Activated T-cell treated with anti-CD3 and anti-CD28 coated beads, Interleukin-2, amount 50 U/mL, for 24 hours (primary cell): ENCODE data around the gene DPYSL4.

Experiments
- DNase-seq: peaks from one replicate; pipeline ENCODE4 v3.0.0-alpha.2; 2020
- H3K27ac Mint-ChIP-seq: 2 replicates; pipeline ENCODE4 v1.8.0; 2020; ENCODE audit warnings: mild to moderate bottlenecking, mixed read lengths
- H3K27me3 Mint-ChIP-seq: 2 replicates; pipeline ENCODE4 v1.8.0; 2020; ENCODE audit warnings: mixed read lengths
- H3K36me3 Mint-ChIP-seq: 2 replicates; pipeline ENCODE4 v1.8.0; 2020; ENCODE audit warnings: low read depth, mixed read lengths
- H3K4me1 Mint-ChIP-seq: 2 replicates; pipeline ENCODE4 v1.8.0; 2020; ENCODE audit warnings: low read depth, mixed read lengths
- H3K4me3 Mint-ChIP-seq: 2 replicates; pipeline ENCODE4 v1.8.0; 2020; ENCODE audit warnings: mild to moderate bottlenecking, moderate library complexity, mixed read lengths
- H3K9me3 Mint-ChIP-seq: 2 replicates; pipeline ENCODE4 v1.8.0; 2020; ENCODE audit warnings: mixed read lengths

Gene DPYSL4

GRCh38 chr10:132165416-132165980, 21.2 kb upstream of the DPYSL4 start:
- Mint-ChIP-seq H3K4me1 (peaks cover 18% of the 10 kb centered on the region), H3K9me3 (no peaks in the 10 kb centered on the region), H3K36me3 (no peaks in the 10 kb centered on the region), H3K27me3 (no peaks in the 10 kb centered on the region), H3K4me3 (no peak overlapping the region), H3K27ac (no peak overlapping the region)
- DNase-seq: no peak

GRCh38 chr10:132166216-132166950, 20.4 kb upstream of the DPYSL4 start:
- Mint-ChIP-seq H3K4me1 (peaks cover 18% of the 10 kb centered on the region), H3K27ac (no peak overlapping the region), H3K27me3 (no peaks in the 10 kb centered on the region), H3K36me3 (no peaks in the 10 kb centered on the region), H3K4me3 (no peak overlapping the region), H3K9me3 (no peaks in the 10 kb centered on the region)
- no peak for DNase-seq

- Mint-ChIP-seq H3K27ac (no peak overlapping the region), H3K4me3 (no peak overlapping the region), H3K9me3 (no peaks in the 10 kb centered on the region), H3K4me1 (peaks cover 13% of the 10 kb centered on the region), H3K27me3 (no peaks in the 10 kb centered on the region), H3K36me3 (no peaks in the 10 kb centered on the region)
- DNase-seq: no peak
Observed at GRCh38 chr10:132167041-132167674, 19.6 kb upstream of the DPYSL4 start.

- H3K27me3 Mint-ChIP-seq: no peaks in the 10 kb centered on the region
- no peak overlapping the region for H3K27ac Mint-ChIP-seq
- H3K4me3 Mint-ChIP-seq: no peak overlapping the region
- H3K9me3 Mint-ChIP-seq: no peaks in the 10 kb centered on the region
- DNase-seq: no peak
- peaks cover 5% of the 10 kb centered on the region for H3K4me1 Mint-ChIP-seq
- H3K36me3 Mint-ChIP-seq: no peaks in the 10 kb centered on the region
Observed at GRCh38 chr10:132167976-132168375, 18.8 kb upstream of the DPYSL4 start.

DNA sequence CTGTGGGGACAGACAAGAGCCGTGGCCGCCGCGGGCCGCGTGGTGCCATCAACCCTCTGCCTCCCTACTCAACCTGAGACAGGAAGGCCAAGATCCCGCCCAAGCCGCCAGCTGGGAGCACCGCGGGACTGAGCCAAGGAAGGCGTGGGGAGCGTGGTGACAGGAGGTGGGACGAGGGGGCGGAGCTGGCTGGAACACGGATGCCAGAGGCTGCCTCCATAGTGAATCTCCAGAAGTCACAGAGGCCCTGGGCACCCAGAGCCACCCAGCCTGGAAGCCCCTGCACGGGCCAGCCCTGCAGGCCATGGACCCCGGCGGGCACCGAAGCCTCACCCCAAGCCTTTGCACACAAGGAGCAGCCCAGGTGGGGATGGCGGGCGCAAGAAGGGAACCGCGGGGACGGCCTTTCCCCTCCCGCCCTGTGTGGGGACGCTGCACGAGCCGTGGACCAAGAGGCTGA, 18.1 kb upstream of the DPYSL4 start:
- no peak overlapping the region for H3K4me3 Mint-ChIP-seq
- H3K27ac Mint-ChIP-seq: no peak overlapping the region
- H3K9me3 Mint-ChIP-seq: peaks cover 4% of the 10 kb centered on the region
- H3K4me1 Mint-ChIP-seq: peaks cover 8% of the 10 kb centered on the region
- no peak for DNase-seq
- H3K36me3 Mint-ChIP-seq: no peaks in the 10 kb centered on the region
- H3K27me3 Mint-ChIP-seq: no peaks in the 10 kb centered on the region

GRCh38 chr10:132169031-132169765, 17.6 kb upstream of the DPYSL4 start:
- no peak overlapping the region for H3K4me3 Mint-ChIP-seq

GRCh38 chr10:132169766-132170560, 16.8 kb upstream of the DPYSL4 start:
- Mint-ChIP-seq H3K27me3 (no peaks in the 10 kb centered on the region), H3K4me1 (peaks cover 8% of the 10 kb centered on the region), H3K36me3 (no peaks in the 10 kb centered on the region), H3K4me3 (no peak overlapping the region), H3K9me3 (peaks cover 4% of the 10 kb centered on the region), H3K27ac (no peak overlapping the region)
- DNase-seq: no peak

More at GRCh38 chr10:132169031-132169765, 17.6 kb upstream of the DPYSL4 start:
- Mint-ChIP-seq H3K36me3 (no peaks in the 10 kb centered on the region), H3K9me3 (peaks cover 4% of the 10 kb centered on the region), H3K4me1 (peaks cover 8% of the 10 kb centered on the region), H3K27ac (no peak overlapping the region), H3K27me3 (no peaks in the 10 kb centered on the region)
- DNase-seq: no peak

- peaks cover 8% of the 10 kb centered on the region for H3K4me1 Mint-ChIP-seq
- no peaks in the 10 kb centered on the region for H3K36me3 Mint-ChIP-seq
- no peak overlapping the region for H3K27ac Mint-ChIP-seq
- H3K9me3 Mint-ChIP-seq: peaks cover 4% of the 10 kb centered on the region
- H3K27me3 Mint-ChIP-seq: peaks cover 7% of the 10 kb centered on the region
- DNase-seq: no peak
- no peak overlapping the region for H3K4me3 Mint-ChIP-seq
Observed at GRCh38 chr10:132170561-132171361, 16.0 kb upstream of the DPYSL4 start.

- Mint-ChIP-seq H3K27ac (no peak overlapping the region), H3K27me3 (peaks cover 20% of the 10 kb centered on the region), H3K36me3 (no peaks in the 10 kb centered on the region), H3K4me3 (no peak overlapping the region), H3K9me3 (peaks cover 4% of the 10 kb centered on the region), H3K4me1 (peaks cover 5% of the 10 kb centered on the region)
- no peak for DNase-seq
Observed at GRCh38 chr10:132172091-132173066, 14.4 kb upstream of the DPYSL4 start.

GRCh38 chr10:132173185-132173584, 13.6 kb upstream of the DPYSL4 start:
- Mint-ChIP-seq H3K27ac (peak overlapping the region; percentile 66), H3K36me3 (no peaks in the 10 kb centered on the region), H3K9me3 (peaks cover 4% of the 10 kb centered on the region), H3K4me1 (peaks cover 5% of the 10 kb centered on the region), H3K27me3 (peaks cover 28% of the 10 kb centered on the region), H3K4me3 (no peak overlapping the region)
- no peak for DNase-seq

DNA sequence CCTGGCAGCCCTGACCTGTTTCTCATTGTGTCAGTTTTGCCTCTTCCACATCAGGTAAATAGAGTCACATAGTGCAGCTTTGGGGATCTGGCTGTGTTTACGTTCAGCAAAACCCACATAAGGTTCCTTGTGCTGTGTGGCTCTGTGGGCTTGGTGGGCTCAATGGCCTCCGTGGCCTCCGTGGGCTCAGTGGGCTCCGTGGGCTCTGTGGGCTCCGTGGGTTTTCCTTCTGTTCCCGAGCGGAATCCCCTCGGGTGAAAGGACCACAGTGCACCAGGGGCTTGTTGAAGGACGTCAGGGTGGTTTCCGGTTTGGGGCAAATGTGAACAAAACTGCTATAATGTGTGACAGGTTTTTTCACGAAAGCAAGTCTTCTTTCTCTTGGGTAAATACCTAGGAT, 12.5 kb upstream of the DPYSL4 start:
- no peaks in the 10 kb centered on the region for H3K36me3 Mint-ChIP-seq
- peaks cover 4% of the 10 kb centered on the region for H3K9me3 Mint-ChIP-seq
- no peak for DNase-seq
- H3K4me1 Mint-ChIP-seq: peaks cover 5% of the 10 kb centered on the region
- no peak overlapping the region for H3K4me3 Mint-ChIP-seq
- peaks cover 38% of the 10 kb centered on the region for H3K27me3 Mint-ChIP-seq
- H3K27ac Mint-ChIP-seq: no peak overlapping the region

DNA sequence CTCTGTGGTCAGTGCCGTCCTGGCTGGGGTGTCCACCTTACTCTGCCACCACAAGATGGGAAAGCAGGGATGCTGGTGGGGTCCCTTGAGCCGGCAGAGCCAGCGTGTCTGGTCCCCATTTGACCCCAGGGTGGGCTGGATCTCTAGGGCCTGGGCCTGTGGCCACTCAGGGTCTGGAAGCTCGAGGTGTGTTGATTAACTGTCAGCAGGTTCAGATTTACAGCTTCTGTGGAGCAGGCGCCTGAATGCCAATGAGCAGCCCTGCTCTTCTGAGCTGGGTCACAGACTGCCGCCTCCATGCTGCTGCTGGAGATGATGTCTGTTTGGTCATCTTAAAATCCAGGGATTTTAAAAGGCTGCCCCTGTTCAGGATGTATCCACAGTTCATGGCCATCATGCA, 11.3 kb upstream of the DPYSL4 start:
- no peaks in the 10 kb centered on the region for H3K36me3 Mint-ChIP-seq
- no peak overlapping the region for H3K27ac Mint-ChIP-seq
- peaks cover 4% of the 10 kb centered on the region for H3K9me3 Mint-ChIP-seq
- no peak for DNase-seq
- no peak overlapping the region for H3K4me3 Mint-ChIP-seq
- peaks cover 44% of the 10 kb centered on the region for H3K27me3 Mint-ChIP-seq
- H3K4me1 Mint-ChIP-seq: peaks cover 5% of the 10 kb centered on the region
